ENCODE results near the gene GNPDA2.

DNA sequence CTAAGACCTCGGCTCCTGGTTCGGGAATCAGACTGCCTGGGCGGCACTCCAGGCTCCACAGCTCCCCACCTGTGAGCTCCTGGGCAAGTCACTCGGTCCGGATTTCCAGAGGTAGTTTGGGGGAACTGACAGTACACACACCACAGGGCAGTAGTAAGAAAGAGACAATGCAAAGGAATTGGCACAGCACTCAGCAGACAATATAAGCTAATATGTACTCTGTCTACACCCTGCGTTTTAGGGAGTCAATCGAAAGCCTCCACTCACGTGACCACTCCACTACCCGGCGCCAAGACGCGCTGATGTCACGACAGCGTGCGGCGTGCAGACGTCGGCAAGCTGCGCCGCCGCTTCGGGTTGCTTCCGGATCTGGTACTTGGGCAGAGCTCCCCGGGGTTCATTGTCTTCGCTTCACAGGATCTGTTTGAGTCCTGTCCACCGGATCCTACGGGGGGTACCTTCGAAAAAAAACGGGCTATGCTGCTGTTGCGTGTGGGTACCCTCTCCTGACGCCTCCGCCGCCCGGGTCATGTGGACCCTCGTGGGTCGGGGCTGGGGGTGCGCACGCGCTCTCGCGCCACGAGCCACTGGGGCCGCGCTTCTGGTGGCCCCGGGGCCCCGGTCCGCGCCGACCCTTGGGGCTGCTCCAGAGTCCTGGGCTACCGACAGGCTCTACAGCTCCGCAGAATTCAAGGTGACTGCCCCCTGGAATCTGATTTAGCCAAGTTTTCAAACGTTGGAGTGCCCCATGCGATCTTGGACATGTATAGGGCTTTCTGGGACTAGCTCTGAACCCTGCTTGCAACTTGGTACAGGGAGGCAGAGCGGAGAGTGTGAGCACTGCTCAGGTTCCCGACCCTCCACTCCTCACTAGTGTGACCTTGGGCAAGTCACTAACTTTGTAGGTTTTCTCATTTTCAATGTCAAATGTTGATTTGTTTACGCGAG lies 48.0 kb downstream of the GNPDA2 start, which contains the start of gene GUF1:
- TF ChIP-seq GABPA (IDR thresholded peaks at IDR 0.05; ENCODE audit: low read depth) (no peak), SPI1 (IDR thresholded peaks at IDR 0.05; ENCODE audit: borderline replicate concordance, low read depth) (no peak), POLR2AphosphoS5 (IDR thresholded peaks at IDR 0.05; ENCODE audit: low read depth) (peak; percentile 93)
- TF ChIP-seq, protein P1, sequence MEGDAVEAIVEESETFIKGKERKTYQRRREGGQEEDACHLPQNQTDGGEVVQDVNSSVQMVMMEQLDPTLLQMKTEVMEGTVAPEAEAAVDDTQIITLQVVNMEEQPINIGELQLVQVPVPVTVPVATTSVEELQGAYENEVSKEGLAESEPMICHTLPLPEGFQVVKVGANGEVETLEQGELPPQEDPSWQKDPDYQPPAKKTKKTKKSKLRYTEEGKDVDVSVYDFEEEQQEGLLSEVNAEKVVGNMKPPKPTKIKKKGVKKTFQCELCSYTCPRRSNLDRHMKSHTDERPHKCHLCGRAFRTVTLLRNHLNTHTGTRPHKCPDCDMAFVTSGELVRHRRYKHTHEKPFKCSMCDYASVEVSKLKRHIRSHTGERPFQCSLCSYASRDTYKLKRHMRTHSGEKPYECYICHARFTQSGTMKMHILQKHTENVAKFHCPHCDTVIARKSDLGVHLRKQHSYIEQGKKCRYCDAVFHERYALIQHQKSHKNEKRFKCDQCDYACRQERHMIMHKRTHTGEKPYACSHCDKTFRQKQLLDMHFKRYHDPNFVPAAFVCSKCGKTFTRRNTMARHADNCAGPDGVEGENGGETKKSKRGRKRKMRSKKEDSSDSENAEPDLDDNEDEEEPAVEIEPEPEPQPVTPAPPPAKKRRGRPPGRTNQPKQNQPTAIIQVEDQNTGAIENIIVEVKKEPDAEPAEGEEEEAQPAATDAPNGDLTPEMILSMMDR (IDR thresholded peaks at IDR 0.05; ENCODE audit: insufficient read depth, low read length): no peak
- TF ChIP-seq, protein P2, sequence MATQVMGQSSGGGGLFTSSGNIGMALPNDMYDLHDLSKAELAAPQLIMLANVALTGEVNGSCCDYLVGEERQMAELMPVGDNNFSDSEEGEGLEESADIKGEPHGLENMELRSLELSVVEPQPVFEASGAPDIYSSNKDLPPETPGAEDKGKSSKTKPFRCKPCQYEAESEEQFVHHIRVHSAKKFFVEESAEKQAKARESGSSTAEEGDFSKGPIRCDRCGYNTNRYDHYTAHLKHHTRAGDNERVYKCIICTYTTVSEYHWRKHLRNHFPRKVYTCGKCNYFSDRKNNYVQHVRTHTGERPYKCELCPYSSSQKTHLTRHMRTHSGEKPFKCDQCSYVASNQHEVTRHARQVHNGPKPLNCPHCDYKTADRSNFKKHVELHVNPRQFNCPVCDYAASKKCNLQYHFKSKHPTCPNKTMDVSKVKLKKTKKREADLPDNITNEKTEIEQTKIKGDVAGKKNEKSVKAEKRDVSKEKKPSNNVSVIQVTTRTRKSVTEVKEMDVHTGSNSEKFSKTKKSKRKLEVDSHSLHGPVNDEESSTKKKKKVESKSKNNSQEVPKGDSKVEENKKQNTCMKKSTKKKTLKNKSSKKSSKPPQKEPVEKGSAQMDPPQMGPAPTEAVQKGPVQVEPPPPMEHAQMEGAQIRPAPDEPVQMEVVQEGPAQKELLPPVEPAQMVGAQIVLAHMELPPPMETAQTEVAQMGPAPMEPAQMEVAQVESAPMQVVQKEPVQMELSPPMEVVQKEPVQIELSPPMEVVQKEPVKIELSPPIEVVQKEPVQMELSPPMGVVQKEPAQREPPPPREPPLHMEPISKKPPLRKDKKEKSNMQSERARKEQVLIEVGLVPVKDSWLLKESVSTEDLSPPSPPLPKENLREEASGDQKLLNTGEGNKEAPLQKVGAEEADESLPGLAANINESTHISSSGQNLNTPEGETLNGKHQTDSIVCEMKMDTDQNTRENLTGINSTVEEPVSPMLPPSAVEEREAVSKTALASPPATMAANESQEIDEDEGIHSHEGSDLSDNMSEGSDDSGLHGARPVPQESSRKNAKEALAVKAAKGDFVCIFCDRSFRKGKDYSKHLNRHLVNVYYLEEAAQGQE (IDR thresholded peaks at IDR 0.05; ENCODE audit: insufficient replicate concordance, low read depth): peak; percentile 67
